RCC 7860 (cell line): Measurements from ENCODE around the gene RBPJL.

ENCODE experiments used
- DNase-seq: peaks from one replicate; pipeline ENCODE4 v3.0.0-alpha.2; 2015; ENCODE audit warnings: low spot score
- FAIRE-seq: peaks from 2 replicates; lab custom pipeline; 2012; peaks lifted over from hg19 to GRCh38; lab: Jason Lieb, UNC

RBPJL gene

GRCh38 chr20:45316150-45317080, 9.8 kb downstream of the RBPJL start:
- DNase-seq (no peak), FAIRE-seq (no peak)

DNA sequence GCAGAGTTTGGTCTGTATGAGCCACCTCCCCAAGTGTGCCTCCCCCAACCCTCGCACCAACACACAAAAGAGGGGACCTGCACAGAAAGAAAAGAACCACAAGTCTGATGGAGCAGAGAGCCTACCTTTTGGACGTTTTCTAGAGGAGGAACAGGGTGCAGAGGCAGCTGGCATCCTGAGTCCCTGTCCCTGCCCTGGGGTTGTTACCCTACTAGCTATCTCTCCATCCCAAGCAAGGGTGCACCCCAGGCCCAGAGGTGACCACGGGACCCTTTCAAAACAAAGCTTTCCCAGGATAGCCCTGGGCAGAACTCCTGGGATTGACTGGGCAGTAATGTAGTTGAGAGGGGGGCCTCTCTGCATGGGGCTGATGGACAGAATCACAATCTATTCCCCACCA, 11.2 kb downstream of the RBPJL start:
- FAIRE-seq: no peak

GRCh38 chr20:45318386-45318939, 11.8 kb downstream of the RBPJL start:
- no peak for FAIRE-seq
- no peak for DNase-seq

More for the DNA sequence above, 11.2 kb downstream of the RBPJL start:
- DNase-seq: no peak

DNA sequence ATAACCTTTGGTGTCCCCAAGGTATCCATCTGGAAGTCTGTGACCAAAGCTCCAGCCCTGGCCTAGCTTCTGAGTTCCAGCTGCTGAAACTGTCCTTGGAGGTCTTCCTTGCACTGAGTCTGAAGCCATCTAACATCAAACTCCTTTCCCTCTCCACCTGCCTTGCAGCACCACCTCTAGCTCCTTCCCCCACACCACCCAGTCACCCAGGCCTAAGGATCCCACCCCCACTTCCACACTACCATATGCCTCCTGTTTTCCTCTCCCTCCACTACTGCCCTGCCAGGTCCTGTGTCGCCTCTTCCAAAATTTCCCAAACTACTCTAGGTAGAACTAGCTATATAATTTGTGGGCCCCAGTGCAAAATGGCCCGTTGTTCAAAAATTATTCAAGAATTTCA, 12.3 kb downstream of the RBPJL start:
- no peak for FAIRE-seq
- DNase-seq: no peak

GRCh38 chr20:45320948-45321595, 14.4 kb downstream of the RBPJL start:
- FAIRE-seq (no peak), DNase-seq (no peak)

- no peak for FAIRE-seq
Observed at GRCh38 chr20:45322952-45323383, 16.3 kb downstream of the RBPJL start.

DNA sequence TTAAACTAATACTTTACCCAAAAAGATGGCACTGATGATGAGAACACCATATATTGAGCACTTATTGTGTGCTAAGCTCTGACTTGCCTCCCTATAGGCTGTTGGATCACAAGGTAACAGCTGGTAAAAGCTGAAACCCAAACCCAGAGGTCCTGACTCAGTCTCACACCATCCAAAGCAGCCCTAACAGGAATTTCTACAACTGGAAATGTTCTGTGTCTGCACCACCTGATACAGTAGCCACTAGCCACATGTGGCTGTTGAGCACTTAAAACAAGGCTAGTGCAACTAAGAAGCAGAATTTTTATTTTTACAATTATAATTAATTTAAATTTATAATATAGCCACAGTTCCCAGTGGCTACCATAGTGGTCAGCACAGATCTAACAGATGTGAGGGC, 17.1 kb downstream of the RBPJL start:
- DNase-seq: no peak
- FAIRE-seq: no peak

More at GRCh38 chr20:45322952-45323383, 16.3 kb downstream of the RBPJL start:
- DNase-seq: peak; percentile 50

GRCh38 chr20:45325371-45325770, 18.7 kb downstream of the RBPJL start:
- FAIRE-seq (no peak), DNase-seq (no peak)

GRCh38 chr20:45328451-45328850, 21.8 kb downstream of the RBPJL start:
- no peak for FAIRE-seq
- DNase-seq: no peak

- FAIRE-seq (peak; percentile 30), DNase-seq (no peak)
Observed at GRCh38 chr20:45329497-45330319, 23.1 kb downstream of the RBPJL start.

DNA sequence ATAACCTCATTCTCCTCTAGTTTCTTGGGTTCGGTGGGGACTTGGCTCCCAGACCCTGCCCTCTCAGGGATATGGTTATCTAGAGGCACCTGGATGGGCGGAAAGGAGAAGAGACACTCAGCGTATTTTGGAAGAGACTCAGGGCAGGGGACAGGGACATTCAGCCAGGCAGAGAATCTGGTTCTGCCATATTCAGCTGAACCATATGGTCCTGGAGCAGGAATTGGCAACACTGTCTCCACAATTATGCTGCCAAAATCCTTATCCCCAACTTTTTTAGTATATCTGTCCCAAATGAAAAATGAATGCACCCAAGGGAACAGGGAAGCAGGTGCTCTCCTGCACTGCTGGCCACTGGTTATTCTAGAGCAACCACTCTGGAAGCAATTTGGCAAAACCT, 23.8 kb downstream of the RBPJL start:
- FAIRE-seq: no peak

DNA sequence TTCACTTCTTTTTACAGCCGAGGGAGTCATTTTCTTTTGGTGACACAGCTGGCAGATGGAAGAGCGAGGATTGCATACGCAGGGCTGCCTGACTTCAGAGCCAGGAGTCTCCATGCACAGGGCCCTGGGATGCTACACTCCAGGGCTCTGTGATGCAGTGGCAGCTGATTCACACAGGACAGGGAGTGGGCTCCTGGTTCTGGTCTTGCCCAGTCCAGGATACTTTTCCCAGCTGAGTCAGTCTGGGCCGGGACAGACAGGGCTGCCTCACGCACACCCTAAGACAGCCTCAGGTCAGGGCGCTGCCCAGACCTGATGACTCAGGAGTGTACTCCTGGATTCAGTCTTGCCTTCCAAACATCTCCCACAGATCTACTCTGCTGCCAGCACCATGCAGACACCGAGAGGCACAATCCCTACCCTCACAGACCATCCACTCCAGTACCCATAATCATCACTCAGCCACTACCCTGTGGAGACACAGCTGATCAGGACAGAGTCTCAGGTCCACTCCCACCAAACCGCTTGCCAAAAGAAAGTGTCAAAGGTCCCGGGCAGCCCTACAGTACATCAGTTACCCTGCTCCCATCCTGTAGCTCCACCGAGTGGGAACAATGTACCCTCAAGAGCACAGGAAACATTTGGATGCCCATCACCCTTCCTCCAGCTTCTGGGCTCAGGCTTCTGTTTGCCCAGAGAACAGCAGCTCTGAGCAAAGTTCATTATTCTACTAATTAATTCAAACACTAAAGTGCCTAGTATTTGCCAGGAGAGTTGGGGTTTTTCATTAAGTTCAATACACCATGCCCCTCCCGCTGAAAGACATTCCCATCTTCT, 30.1 kb downstream of the RBPJL start:
- DNase-seq (peak; percentile 96), FAIRE-seq (peak; percentile 91)

More for the DNA sequence above, 23.8 kb downstream of the RBPJL start:
- DNase-seq: no peak

DNA sequence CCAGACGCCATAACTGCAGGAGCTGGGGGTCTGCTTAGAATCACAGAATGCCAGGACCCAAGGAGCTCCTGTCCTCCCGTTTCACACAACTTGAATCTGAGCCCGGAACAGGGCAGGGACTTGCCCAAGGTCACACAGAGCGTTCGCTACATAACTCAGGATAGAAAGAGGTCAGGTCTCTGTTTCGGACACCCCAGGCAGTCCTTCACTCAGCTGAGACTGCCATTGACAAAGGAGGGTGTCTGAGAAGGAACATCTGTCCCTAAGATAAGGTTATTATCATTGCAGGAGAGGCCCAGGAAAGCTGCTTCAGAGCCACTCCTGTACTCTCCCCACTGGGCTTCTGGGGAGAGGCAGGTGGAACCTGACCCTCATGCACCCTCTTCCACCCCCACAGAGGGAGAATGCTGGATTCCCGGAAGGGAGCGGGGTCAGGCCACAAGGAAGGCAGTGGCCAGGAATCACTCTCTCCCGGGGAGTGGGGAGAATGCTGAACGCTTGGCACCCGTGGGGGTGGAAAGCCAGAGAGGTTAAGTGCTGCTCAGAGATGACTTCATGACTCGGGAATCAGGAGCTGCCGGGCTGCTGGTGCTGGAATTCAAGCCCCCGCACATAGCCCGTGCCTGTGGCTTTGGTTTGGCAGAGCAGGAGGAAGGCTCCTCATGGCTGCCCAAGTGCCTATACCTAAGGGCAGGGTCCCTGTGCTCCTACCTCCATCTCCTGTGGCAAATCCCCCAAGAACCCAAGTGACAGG, 30.9 kb downstream of the RBPJL start:
- FAIRE-seq (peak; percentile 91), DNase-seq (peak; percentile 94)

GRCh38 chr20:45338121-45339030, 31.7 kb downstream of the RBPJL start:
- no peak for FAIRE-seq

GRCh38 chr20:45339084-45339483, 32.4 kb downstream of the RBPJL start:
- DNase-seq (no peak), FAIRE-seq (no peak)

More at GRCh38 chr20:45338121-45339030, 31.7 kb downstream of the RBPJL start:
- DNase-seq: no peak

DNA sequence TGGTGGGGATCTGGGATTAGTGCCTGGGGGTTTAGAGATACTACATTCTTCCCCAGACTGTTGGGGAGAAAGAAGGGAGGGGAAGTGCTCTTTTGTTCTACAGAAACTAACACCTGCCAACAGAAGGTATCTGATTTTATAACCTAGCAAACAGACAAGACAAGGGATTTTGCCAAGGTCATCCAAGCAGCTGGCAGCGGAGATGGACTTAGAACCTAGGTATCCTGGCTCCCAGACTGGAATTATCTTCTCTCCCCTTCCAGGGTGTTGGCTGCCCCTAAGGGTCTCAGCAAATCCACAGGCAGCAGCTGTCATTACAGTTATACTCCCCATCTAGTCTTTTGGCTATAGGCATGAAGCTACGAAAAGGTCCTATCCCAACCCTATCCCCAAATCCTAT, 33.2 kb downstream of the RBPJL start:
- no peak for DNase-seq
- FAIRE-seq: no peak

GRCh38 chr20:45340236-45340847, 33.7 kb downstream of the RBPJL start:
- FAIRE-seq: no peak
- DNase-seq: no peak

DNA sequence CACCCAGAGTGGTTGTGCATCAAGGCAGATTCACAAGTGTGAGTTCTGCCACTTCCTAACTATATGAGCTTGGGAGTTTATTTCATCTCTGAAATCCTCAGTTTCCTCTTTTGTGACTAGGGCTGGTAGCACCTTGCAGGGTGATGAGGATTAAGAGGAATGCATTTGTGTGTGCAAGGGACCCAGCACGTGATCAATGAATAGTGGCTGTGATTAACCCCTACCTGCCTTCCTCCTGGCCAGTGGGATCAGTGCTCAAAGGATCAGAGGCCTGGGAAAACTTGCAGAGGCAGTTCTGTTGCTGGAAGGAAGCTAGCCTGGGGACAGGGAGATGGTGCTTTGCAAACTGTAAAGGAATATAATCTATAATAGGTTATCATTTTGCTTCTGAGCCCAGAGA, 34.3 kb downstream of the RBPJL start:
- FAIRE-seq: no peak
- no peak for DNase-seq
